Suprapubic skin (tissue), 3 donors: ENCODE measurements around the gene CPNE2.

Experiments
- POLR2AphosphoS5 ChIP-seq, 3 donors: sonication (generic); formaldehyde crosslinking; IDR thresholded peaks; one replicate each; pipeline ENCODE4 v1.6.1; 2017; ENCODE audit warnings: antibody characterized with exemption in 3 of 3
- TF ChIP-seq, protein P1 (sequence below), 2 donors: fragments of 200-600 bp in 1 of 2; fragments of 450-650 bp in 1 of 2; sonication (generic) in 1 of 2; IDR thresholded peaks; one replicate each; pipeline ENCODE4 v1.5.1; 2016 to 2019; ENCODE audit warnings: antibody characterized with exemption in 2 of 2, mild to moderate bottlenecking in 1 of 2, moderate library complexity in 1 of 2

DNA sequence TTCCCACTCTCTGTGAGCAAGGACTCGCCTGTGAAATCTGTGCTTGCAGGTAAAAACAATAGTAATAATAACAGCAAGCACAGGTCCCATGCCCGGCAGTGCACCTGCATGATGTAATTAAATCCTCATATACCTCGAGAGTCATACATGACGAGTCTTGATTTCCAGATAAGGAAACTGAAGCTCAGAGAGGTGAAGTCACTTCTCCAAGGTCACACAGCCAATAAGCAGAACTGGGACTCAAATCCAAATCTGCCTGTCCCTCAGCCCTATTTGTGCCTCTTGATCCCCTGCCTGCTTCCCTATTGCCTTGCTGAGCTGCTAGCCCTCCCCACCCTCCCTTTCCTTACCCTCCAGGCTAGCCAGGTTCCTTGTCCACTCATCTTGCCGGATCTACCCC is 38.0 kb upstream of the CPNE2 start:
- no peak for TF ChIP-seq POLR2AphosphoS5 (IDR thresholded peaks at IDR 0.05)
- TF ChIP-seq, protein P1, sequence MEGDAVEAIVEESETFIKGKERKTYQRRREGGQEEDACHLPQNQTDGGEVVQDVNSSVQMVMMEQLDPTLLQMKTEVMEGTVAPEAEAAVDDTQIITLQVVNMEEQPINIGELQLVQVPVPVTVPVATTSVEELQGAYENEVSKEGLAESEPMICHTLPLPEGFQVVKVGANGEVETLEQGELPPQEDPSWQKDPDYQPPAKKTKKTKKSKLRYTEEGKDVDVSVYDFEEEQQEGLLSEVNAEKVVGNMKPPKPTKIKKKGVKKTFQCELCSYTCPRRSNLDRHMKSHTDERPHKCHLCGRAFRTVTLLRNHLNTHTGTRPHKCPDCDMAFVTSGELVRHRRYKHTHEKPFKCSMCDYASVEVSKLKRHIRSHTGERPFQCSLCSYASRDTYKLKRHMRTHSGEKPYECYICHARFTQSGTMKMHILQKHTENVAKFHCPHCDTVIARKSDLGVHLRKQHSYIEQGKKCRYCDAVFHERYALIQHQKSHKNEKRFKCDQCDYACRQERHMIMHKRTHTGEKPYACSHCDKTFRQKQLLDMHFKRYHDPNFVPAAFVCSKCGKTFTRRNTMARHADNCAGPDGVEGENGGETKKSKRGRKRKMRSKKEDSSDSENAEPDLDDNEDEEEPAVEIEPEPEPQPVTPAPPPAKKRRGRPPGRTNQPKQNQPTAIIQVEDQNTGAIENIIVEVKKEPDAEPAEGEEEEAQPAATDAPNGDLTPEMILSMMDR (IDR thresholded peaks at IDR 0.05), result no peak
